ENCODE data around the gene ADAT3.

ADAT3 gene

DNA sequence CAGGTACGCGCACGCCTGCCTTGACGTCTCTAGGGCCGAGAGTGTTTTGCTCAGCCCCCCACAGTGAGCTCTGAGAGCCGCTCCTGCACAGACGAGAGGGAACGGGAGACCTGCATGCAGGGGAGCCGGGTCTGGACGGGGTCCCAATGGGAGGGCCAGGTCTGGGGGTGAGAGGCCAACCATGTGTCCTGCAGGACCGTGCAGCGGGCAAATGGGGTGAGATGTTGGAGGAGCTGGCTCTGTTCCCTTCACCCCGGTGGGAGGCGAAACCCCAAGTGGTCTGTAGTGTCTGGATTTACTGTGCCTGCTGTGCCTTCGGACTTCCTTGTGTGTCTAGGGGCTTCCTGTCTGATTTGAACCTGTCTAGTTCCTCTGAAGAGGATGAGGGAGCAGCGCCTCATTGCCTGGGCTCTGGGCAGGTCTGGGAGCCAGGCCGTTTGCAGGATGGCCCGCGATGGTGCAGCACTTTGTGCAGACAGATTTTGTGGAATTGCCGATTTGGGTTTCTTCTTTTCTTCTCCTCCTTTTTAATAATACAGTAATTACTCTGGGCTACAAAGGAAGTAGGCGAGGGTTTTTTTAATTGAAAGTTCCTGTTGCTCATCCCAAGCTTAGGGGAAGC is 37.8 kb downstream of the ADAT3 start:
- DNase-seq, result no peak

DNA sequence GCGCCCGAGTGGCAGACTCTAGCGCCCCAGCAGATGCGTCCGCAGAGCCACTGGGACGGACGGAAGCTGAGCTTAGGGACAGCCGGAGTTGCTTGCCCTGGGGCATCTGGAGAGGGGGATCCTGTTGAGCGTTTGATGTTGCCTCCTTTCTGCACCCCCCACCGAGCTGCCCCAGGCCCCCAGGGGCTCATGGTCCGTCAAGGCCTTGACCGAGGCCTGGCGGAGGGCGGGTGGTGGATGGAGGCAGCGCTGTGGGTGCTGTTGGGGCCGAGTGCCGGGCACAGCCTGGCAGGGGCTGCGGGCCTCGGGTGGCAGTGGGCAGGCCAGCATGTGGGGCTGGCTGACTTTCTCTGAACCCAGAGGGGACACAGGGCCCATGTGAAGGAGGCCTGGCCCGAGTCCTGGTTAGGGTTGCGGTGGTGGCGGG is 38.5 kb downstream of the ADAT3 start:
- no peak for DNase-seq

GRCh38 chr19:1944088-1944915 is 39.1 kb downstream of the ADAT3 start:
- no peak for DNase-seq

DNA sequence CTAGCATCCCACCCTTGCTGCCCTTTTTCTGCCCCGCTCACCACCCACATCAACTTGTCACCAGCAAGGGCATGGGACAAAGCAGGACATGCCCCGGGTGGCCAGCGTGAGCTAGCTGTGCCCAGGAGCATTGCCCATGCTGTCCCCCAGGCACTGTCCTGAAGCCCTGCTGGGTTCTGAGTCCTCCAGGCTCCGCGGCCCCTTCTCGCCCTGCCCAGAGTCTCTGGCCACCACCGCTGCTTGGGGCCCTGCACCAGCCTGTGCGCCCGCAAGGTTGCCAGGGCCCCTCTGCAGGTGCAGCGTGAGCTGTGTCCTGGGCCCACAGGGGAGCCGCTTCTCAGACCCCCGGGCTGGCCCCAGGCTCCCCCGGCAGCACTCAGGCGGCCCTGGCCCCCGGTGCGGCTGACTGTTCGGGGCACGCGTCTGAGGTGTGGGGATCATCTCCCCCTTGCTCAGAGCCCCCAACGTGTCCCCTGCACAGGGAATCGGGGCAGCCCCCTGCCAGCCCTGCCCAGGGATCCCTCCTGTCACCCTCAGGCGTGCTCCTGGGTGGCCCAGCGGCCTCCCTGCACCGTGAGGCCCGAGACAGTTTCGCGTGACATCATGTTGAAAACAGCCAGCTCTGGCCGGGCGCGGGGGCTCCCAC is 39.8 kb downstream of the ADAT3 start:
- DNase-seq, result no peak

- no peak for DNase-seq
Measured at GRCh38 chr19:1945899-1946298, 40.7 kb downstream of the ADAT3 start.

- no peak for DNase-seq
Measured at GRCh38 chr19:1947651-1948209, 42.5 kb downstream of the ADAT3 start.

- no peak for DNase-seq
Measured at GRCh38 chr19:1949304-1950101, 44.3 kb downstream of the ADAT3 start.

GRCh38 chr19:1950640-1951039 is 45.4 kb downstream of the ADAT3 start:
- no peak for DNase-seq

- DNase-seq, result no peak
Measured at GRCh38 chr19:1952635-1953034, 47.4 kb downstream of the ADAT3 start.

DNA sequence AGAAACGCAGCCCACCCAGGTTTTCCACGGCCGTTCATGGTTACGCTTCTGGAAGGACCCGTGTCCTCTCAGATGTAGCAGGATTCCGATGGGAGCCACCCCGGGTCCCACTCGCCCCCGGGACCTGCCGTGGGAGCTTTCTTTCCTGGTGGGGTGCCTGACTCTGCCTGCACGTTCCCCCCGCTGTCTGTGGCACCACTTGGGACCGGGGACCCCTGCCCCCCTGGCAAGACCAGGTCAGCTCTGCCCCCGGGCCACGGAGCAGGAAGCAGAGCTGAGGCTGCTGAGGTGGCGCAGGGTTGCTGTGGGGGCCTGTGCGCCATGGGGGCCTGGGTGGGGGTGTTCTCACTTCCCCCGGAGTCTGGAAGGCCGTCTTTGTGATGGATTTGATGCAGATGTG is 47.8 kb downstream of the ADAT3 start:
- DNase-seq, result no peak

DNA sequence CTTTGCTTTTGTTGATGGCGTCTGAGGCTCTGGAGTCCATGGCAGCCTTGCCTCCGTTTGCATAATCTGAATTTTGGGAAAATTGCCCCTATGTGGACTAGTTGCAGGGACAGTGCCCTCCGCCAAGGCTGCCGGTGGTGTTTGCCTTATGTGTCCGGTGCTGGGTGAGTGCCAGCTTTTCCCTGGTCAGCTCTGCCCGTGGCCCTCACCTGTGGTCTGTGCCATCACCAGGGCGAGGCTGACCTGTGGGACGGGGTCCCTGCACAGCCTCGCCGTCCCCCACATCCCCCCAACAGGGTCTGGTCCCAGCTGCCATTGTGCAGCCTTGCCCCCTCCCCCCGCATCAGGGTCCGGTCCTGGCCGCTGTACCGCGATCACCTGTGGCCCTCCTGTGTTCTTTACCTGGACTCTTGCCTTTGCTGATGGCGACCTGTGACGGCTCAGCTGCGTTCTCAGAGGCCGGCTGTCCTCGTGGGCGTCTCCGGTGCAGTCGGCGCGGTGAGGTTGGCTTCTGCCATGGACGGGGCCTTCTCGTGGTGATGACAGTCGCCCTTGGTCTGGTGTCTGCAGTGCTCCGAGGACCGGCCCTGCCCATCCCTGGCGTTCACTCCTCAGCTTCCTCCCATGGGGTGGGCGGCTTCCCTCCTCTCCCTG is 48.4 kb downstream of the ADAT3 start:
- DNase-seq, result no peak

DNA sequence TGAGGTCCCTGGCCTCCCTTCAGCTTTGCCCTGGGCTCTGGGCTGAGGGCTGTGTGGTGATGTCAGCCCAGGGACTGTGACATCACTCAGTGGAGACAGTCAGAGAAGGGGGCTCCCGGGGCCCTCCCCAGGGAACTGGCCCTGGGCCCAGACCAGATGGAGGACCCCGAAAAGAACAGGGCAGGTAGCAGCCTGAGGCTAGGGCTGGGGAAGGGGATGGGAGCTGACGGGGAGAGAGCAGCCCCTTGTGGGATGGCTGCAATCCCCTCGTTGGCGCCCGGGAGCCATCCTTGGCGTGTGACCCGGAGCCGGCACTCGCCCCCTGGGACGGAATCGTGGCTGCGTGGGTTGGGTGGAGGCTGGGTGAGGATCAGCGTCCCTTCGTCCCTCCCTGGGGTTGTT is 49.3 kb downstream of the ADAT3 start:
- DNase-seq, result no peak

DNA sequence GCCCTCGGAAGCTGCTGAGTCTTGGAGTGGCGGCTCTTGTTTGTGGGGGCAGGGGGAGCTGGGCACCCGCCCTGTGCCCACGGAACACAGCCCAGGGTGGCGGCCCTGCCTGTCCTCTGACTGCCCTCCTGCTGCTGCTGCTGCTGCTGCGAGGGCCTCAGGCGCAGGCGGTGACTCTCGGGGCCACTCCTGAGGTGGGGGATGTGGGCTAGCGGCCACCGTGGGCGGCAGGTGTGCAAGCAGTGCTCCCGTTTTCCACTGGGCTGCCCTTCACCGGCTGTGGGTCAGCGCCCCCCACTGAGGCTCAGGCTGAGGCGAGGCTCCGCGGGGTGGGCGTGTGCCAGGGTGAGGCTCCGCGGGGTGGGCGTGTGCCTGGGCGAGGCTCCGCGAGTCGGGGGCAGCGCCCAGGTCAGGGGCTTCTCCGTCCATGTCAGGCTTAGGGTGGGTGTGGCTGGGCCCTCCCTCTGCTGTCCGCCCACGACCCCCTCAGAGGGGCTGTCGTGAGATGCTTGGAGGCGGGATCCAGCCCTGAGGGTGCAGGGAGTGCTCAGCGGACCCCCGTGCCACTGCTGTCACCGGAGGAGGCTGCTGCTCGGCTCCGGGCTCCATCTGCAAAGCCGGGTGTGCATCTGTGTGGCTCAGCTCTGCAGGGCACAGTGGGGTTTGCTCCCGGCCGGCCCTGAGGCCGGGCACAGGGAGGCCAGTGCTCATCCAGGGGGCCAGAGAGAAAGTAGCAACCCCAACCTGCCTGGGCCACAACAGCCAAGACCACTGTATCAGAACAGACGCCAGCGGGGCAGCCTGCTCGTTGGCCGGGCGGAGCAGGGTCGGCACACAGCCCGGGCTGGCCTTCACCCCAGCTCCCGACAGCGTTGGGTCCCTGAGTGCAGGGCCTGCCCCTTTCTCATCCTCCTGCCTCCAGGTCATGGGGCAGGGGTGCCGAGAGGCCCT is 50.2 kb downstream of the ADAT3 start:
- DNase-seq, result no peak

GRCh38 chr19:1956122-1956494 is 50.9 kb downstream of the ADAT3 start:
- DNase-seq, result no peak

DNA sequence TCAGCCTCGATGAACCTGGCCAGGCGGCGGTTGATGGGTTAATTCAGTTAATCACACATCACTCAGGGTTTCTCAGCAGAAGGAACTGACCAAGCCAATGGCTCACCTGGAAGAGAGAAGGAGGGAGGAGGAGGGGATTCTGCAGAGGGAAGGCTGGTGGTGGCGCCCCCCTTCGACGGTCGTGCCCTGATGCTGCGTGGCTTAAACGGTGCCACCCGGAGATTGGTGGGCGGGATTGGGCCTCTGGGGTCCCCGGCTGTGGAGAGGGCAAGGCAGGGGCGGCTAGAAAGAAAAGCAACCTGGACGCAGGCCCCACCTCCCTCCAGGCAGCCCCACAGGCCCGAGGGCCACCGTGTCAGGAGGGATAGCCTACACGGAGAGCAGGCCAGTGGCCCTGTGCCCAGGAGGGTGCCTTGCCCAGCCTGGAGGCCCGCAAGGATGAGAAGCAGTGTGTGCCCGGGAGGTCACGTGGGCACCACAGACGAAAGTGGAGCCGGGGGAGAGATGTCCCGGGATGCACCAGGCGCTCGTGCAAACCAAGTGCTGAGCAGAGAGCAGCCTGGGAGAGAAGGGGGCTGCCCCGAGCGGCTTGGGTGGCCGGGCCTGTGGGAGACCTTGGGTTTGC is 51.8 kb downstream of the ADAT3 start:
- no peak for DNase-seq

- no peak for DNase-seq
Measured at GRCh38 chr19:1957562-1958248, 52.5 kb downstream of the ADAT3 start.

- no peak for DNase-seq
Measured at GRCh38 chr19:1959928-1960589, 54.9 kb downstream of the ADAT3 start.

- no peak for DNase-seq
Measured at GRCh38 chr19:1961000-1961883, 56.0 kb downstream of the ADAT3 start.

All from SIG-M5 (cell line).